ENCODE data around the gene VIPR2.
A peak's percentile ranks its signal among the peaks of the same experiment; 100 is the strongest.

VIPR2 gene

GRCh38 chr7:159063046-159063840 is 81.4 kb downstream of the VIPR2 start:
- no peak for DNase-seq

- DNase-seq = no peak
Observed at GRCh38 chr7:159062569-159062968, 82.1 kb downstream of the VIPR2 start.

GRCh38 chr7:159061674-159062212 is 82.9 kb downstream of the VIPR2 start:
- DNase-seq = no peak

- DNase-seq = no peak
Observed at GRCh38 chr7:159061209-159061608, 83.5 kb downstream of the VIPR2 start.

GRCh38 chr7:159060440-159060839 is 84.2 kb downstream of the VIPR2 start:
- no peak for DNase-seq

- DNase-seq = no peak
Observed at GRCh38 chr7:159059629-159060028, 85.0 kb downstream of the VIPR2 start.

GRCh38 chr7:159057647-159058046 is 87.0 kb downstream of the VIPR2 start:
- DNase-seq = no peak

- DNase-seq = no peak
Observed at GRCh38 chr7:159056737-159057136, 87.9 kb downstream of the VIPR2 start.

- no peak for DNase-seq
Observed at GRCh38 chr7:159051916-159052315, 92.8 kb downstream of the VIPR2 start.

GRCh38 chr7:159050704-159051103 is 94.0 kb downstream of the VIPR2 start:
- DNase-seq = no peak

GRCh38 chr7:159049266-159050025 is 95.2 kb downstream of the VIPR2 start:
- no peak for DNase-seq

- DNase-seq = no peak
Observed at GRCh38 chr7:159048656-159049055, 96.0 kb downstream of the VIPR2 start.

GRCh38 chr7:159047536-159047935 is 97.1 kb downstream of the VIPR2 start:
- DNase-seq = no peak

- no peak for DNase-seq
Observed at GRCh38 chr7:159046300-159046699, 98.4 kb downstream of the VIPR2 start.

- DNase-seq = no peak
Observed at GRCh38 chr7:159045839-159046238, 98.8 kb downstream of the VIPR2 start.

GRCh38 chr7:159042581-159043101 is 102.0 kb downstream of the VIPR2 start:
- no peak for DNase-seq

- no peak for DNase-seq
Observed at GRCh38 chr7:159042103-159042502, 102.6 kb downstream of the VIPR2 start.

GRCh38 chr7:159040912-159041711 is 103.6 kb downstream of the VIPR2 start:
- DNase-seq = no peak

GRCh38 chr7:159040146-159040545 is 104.5 kb downstream of the VIPR2 start:
- DNase-seq = no peak

- DNase-seq = no peak
Observed at GRCh38 chr7:159039716-159040115, 105.0 kb downstream of the VIPR2 start.

- DNase-seq = no peak
Observed at GRCh38 chr7:159038066-159038465, 106.6 kb downstream of the VIPR2 start.

- DNase-seq = peak; percentile 25 to 53
Observed at GRCh38 chr7:159036916-159037605, 107.6 kb downstream of the VIPR2 start.

Measured in SHP77 (cell line).